Fibroblast of the conjunctiva (primary cell): ENCODE data around the gene UNC13A.
"Not testable (repeated sequence)": the region's sequence is repeated elsewhere in the genome, so short reads cannot be mapped to it uniquely, and the experiment has no call there.

Experiments used
- DNase-seq: peaks from one replicate; pipeline ENCODE4 v3.0.0-alpha.2; 2010; ENCODE audit warnings: low read depth

UNC13A gene

GRCh38 chr19:17604372-17605025 lies 83.7 kb downstream of the UNC13A start:
- no peak for DNase-seq

GRCh38 chr19:17602872-17603510 lies 85.2 kb downstream of the UNC13A start:
- DNase-seq = no peak

- DNase-seq = no peak
Observed at GRCh38 chr19:17602217-17602616, 85.9 kb downstream of the UNC13A start.

GRCh38 chr19:17601683-17602082 lies 86.5 kb downstream of the UNC13A start:
- no peak for DNase-seq

- DNase-seq = no peak
Observed at GRCh38 chr19:17599780-17600179, 88.4 kb downstream of the UNC13A start.

- no peak for DNase-seq
Observed at GRCh38 chr19:17598953-17599352, 89.2 kb downstream of the UNC13A start.

- not testable (repeated sequence) for DNase-seq
Observed at GRCh38 chr19:17598063-17598462, 90.1 kb downstream of the UNC13A start.

GRCh38 chr19:17594296-17594695 lies 93.9 kb downstream of the UNC13A start:
- not testable (repeated sequence) for DNase-seq

- no peak for DNase-seq
Observed at GRCh38 chr19:17590866-17591265, 97.3 kb downstream of the UNC13A start.

- DNase-seq = not testable (repeated sequence)
Observed at GRCh38 chr19:17585395-17585794, 102.8 kb downstream of the UNC13A start.

GRCh38 chr19:17584132-17584531 lies 104.0 kb downstream of the UNC13A start:
- no peak for DNase-seq

GRCh38 chr19:17582613-17583012 lies 105.5 kb downstream of the UNC13A start:
- no peak for DNase-seq

GRCh38 chr19:17581211-17581874 lies 106.8 kb downstream of the UNC13A start:
- no peak for DNase-seq

- no peak for DNase-seq
Observed at GRCh38 chr19:17580470-17581144, 107.5 kb downstream of the UNC13A start.

GRCh38 chr19:17579661-17580244 lies 108.4 kb downstream of the UNC13A start:
- DNase-seq = peak; percentile 55

- DNase-seq = no peak
Observed at GRCh38 chr19:17577457-17578097, 110.6 kb downstream of the UNC13A start.

GRCh38 chr19:17576758-17577456 lies 111.2 kb downstream of the UNC13A start:
- DNase-seq = peak; percentile 74

- no peak for DNase-seq
Observed at GRCh38 chr19:17575871-17576757, 112.0 kb downstream of the UNC13A start.

GRCh38 chr19:17572638-17573037 lies 115.5 kb downstream of the UNC13A start:
- DNase-seq = no peak

- DNase-seq = no peak
Observed at GRCh38 chr19:17570791-17571190, 117.4 kb downstream of the UNC13A start.
